Measurements from ENCODE around the gene AMDHD1.

The AMDHD1 gene

GRCh38 chr12:95919110-95919509 lies 24.0 kb upstream of the AMDHD1 start:
- no peak for TF ChIP-seq CTCF (IDR thresholded peaks at IDR 0.05; ENCODE audit: low read depth, low read length)

GRCh38 chr12:95922231-95922630 lies 20.9 kb upstream of the AMDHD1 start:
- H3K4me3 ChIP-seq (ENCODE audit: low read depth, low read length): no peak overlapping the region
- TF ChIP-seq CTCF (IDR thresholded peaks at IDR 0.05; ENCODE audit: low read depth, low read length): no peak

More at GRCh38 chr12:95919110-95919509, 24.0 kb upstream of the AMDHD1 start:
- no peak overlapping the region for H3K4me3 ChIP-seq (ENCODE audit: low read depth, low read length)

GRCh38 chr12:95940514-95940913 lies 2.6 kb upstream of the AMDHD1 start:
- H3K4me3 ChIP-seq (ENCODE audit: low read depth, low read length): no peak overlapping the region
- TF ChIP-seq CTCF (IDR thresholded peaks at IDR 0.05; ENCODE audit: low read depth, low read length): no peak

- H3K4me3 ChIP-seq (ENCODE audit: low read depth, low read length): peak overlapping the region; percentile 63
- no peak for TF ChIP-seq CTCF (IDR thresholded peaks at IDR 0.05; ENCODE audit: low read depth, low read length)
Observed at GRCh38 chr12:95942101-95942523, 1.0 kb upstream of the AMDHD1 start.

- H3K4me3 ChIP-seq (ENCODE audit: low read depth, low read length): peak within 1 kb of the TSS; percentile 63
- TF ChIP-seq CTCF (IDR thresholded peaks at IDR 0.05; ENCODE audit: low read depth, low read length): no peak
Observed at GRCh38 chr12:95942524-95943329, 404 bp upstream of the AMDHD1 start, which contains the start of gene CCDC38. Gene CCDC38 (minus strand): TSS chr12:95942614. CDS start chr12:95936509, 6,105 bp downstream.

GRCh38 chr12:95944108-95944704 lies 1.1 kb downstream of the AMDHD1 start:
- H3K4me3 ChIP-seq (ENCODE audit: low read depth, low read length): no peak overlapping the region
- TF ChIP-seq CTCF (IDR thresholded peaks at IDR 0.05; ENCODE audit: low read depth, low read length): no peak
